HPDE6-E6E7 (cell line): ENCODE data around the gene VN1R5.
A peak's percentile ranks its signal among the peaks of the same experiment; 100 is the strongest.
"Not testable (repeated sequence)": the region's sequence is repeated elsewhere in the genome, so short reads cannot be mapped to it uniquely, and the experiment has no call there.

Experiments
- DNase-seq: peaks from one replicate; pipeline ENCODE4 v3.0.0; 2011; ENCODE audit warnings: missing footprints; ENCODE audit errors: extremely low spot score

The VN1R5 gene

GRCh38 chr1:247255772-247256171, at the start of gene VN1R5:
Gene VN1R5 (plus strand): TSS chr1:247256072.
- DNase-seq = not testable (repeated sequence)

DNA sequence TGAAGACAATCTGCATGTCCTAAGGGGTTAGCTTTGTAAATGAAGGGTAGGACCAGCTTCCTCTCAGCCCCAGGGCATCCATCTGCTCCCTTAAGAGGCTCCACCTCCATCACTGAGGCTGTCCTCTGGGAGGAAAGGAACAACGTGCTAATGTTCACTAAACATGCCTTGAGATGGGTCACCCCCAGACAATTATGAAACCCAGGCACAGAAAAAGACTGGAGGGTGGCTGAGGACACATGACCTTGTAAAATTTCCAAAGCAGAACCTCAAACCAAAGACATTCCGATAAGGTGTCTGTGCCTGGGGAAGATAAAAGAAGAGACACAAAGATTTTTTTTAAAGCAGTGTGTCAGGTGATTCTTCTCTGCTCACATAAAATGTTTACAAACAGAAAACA, 46.5 kb upstream of the VN1R5 start:
- DNase-seq = no peak

GRCh38 chr1:247210062-247210375, 45.9 kb upstream of the VN1R5 start:
- DNase-seq = no peak

- peak; percentile 96 for DNase-seq
These were observed 45.3 kb upstream of the VN1R5 start for GRCh38 chr1:247210376-247211117.

DNA sequence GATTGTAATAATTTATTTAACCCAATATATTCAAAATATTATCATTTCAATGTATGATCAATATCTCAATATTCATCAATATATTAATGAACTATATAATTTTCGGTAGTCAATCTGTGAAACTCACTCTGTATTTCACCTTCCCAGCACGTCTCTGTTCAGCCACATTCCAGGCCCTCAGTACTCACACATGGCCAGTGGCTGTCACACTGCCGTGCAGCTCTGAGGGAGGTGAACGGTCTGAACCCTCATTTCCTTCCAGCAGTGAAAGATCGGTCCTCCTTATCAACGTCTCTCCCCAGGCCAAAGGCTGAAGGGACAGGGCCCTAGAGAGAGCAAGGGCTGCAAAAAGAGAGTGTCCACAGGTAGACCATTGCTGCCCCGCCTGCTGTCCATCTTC, 44.5 kb upstream of the VN1R5 start:
- DNase-seq = no peak

- DNase-seq = no peak
These were observed 43.9 kb upstream of the VN1R5 start for GRCh38 chr1:247212012-247212411.

DNA sequence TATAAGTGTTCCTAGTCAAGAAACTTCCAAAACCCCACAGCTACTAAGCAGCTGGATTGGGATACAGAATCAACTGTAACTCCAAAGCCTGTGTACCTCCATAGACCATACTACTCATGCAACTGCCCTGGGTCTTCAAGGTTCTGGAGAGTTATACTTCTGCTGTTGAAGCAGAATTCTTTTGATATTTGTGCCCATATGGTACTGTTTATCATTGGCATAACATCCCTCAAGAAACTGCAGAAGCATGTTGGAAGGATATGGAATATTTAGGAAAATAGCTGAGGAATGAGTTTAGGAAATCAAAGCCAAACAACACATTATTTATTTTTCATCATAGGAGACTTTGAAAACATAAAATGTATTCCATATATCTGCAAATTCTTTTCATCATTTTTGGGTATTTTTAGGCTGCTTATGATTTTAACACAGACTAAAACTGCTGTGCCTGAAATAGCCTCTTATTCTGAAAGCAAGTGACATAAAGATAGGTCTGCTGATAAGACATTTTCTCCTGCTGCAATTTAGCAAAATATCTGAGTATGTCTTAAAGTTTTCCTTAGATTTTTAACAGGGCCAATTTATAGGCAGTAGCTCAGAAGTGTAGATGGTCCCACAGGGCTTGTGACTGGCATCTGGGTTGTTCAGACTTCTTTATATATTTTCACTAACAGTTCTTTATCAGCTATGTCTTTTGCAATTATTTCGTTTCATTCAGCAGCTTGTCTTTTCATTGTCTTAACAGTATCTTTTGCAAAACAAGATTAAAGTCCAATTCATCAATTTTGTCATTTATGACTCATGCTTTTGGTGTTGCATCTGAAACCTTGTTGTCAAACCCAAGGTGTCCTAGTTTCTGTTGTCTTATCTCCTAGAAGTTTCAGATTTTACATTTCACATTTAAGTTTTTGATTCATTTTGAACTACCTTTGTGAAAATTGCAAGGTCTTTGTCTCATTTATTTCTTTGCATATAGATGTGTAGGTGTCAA, 43.0 kb upstream of the VN1R5 start:
- no peak for DNase-seq

GRCh38 chr1:247216261-247216660, 39.6 kb upstream of the VN1R5 start:
- no peak for DNase-seq

GRCh38 chr1:247218121-247218651, 37.7 kb upstream of the VN1R5 start:
- DNase-seq = no peak

DNA sequence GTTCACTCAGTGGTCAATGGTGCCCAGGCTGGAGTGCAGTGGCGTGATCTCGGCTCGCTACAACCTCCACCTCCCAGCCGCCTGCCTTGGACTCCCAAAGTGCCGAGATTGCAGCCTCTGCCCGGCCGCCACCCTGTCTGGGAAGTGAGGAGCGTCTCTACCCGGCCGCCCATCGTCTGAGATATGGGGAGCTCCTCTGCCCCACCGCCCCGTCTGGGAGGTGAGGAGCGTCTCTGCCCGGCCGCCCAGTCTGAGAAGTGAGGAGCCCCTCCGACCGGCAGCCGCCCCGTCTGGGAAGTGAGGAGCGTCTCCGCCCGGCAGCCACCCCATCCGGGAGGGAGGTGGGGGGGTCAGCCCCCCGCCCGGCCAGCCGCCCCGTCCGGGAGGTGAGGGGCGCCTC, 35.6 kb upstream of the VN1R5 start:
- not testable (repeated sequence) for DNase-seq

GRCh38 chr1:247222840-247223239, 33.0 kb upstream of the VN1R5 start:
- no peak for DNase-seq

GRCh38 chr1:247224822-247225221, 31.1 kb upstream of the VN1R5 start:
- no peak for DNase-seq

- no peak for DNase-seq
These were observed 27.7 kb upstream of the VN1R5 start for GRCh38 chr1:247228133-247228532.

GRCh38 chr1:247241691-247242090, 14.2 kb upstream of the VN1R5 start:
- DNase-seq = peak; percentile 13

DNA sequence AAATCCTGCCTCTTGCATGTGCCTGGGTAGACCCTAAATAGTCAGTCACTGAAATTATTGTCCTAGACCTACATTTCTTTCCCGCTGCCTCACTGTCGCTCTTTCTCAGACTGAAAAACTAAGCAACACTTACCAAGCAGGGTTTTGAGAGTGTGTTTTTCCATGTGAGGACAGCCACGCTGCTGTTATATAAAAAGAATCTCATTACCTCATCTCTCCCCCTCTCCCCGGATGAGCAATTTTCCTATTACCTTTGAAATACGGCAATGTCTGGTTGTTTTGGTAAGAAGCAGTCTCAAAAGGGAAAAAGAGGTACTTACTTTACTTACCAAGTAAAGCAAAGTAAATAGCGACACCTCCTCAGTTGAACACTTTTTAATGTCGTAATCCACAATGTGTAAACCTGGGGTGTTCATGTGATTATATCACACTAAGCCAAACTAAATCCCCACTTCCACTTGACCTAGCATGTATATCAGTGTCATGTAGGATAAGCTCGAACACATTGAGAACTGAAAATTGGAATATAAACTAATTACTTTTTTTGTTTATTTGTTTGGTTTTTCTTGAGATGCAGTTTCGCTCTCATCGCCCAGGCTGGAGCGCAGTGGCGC, 12.2 kb upstream of the VN1R5 start:
- no peak for DNase-seq

DNA sequence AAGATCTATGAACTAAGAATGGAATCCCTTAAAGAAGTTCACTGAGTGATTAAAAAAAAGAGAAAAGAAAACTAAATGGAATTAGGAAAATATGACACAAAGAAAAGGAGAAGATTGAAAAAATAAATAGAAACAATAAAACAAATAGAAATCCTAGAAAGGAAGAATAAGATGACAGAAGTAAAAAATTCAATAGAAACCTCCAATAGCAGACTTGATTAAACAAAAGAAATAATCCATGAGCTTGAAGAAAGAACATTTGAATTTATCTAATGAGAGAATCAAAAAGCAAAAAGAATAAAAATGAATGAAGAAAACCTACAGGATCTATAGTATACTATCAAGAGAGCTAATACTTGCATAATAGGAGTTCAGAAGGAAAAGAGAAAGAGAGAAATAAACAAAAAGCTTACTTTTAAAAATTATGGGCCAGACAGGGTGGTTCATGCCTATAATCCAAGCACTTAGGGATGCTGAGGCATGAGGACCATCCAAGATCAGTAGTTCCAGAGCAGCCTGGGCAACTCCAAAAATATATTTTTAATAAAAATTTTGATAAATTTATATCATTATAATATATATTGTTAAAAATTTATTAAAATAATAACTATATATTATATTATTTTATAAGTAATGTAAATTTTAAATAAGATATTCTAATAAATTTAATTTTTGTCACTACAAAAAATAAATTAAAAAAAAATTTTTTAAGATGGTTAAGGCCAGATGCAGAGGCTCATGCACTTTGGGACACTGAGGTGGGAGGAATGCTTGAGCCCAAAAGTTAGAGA, 9.4 kb upstream of the VN1R5 start:
- no peak for DNase-seq

- no peak for DNase-seq
These were observed 8.3 kb upstream of the VN1R5 start for GRCh38 chr1:247247568-247247967.

- DNase-seq = no peak
These were observed 10.2 kb downstream of the VN1R5 start for GRCh38 chr1:247266053-247266452.

DNA sequence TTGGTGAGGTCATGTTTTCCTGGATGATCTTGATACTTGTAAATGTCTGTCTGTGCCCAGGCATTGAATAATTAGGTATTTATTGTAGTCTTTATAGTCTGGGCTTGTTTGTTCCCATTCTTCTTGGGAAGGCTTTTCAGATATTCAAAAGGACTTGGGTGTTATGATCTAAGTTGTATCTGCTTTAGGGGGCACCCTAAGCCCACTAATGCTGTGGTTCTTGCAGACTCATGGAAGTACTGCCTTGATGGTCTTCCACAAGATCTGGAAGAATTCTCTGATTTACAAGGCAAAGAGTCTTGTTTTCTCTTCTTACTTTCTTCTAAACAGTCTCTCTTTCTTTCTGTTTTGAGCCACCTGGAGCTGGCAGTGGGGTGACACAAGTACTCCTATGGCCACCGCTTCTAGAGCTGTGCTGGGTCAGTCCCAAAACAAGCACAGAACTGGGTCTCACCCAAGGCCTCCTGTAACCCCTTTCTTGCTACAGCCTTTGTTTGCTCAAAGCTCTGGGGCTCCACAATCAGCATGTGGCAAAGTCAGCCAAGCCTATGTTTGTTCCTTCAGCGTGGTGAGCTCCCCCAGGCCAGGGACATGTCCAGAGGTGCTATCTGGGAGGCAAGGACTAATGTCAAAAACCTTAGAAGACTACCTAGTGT, 12.6 kb downstream of the VN1R5 start:
- DNase-seq = no peak

DNA sequence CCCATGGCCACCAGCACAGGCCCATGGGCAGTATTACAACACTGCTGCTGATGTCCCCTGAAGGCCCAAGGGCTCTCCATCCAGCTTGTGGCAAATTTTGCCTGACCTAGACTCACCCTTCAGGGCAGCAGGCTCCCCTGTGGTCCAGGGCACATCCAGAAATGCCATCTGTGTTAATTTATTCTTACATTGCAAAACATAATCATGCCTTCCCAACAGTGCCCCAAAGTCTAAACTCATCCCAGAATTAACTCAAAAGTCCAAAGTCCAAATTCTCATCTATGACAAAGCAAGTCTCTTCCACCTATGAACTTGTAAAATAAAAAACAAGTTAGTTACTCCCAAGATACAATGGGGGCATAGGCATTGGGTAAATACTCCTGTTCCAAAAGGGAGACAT, 13.3 kb downstream of the VN1R5 start:
- DNase-seq = no peak

- no peak for DNase-seq
These were observed 14.1 kb downstream of the VN1R5 start for GRCh38 chr1:247270003-247270402.
